ENCODE data around the gene GRAP2. TPM values are rescaled to one million over a fixed set of nuclear protein-coding genes. Genes with fewer than 3 reads are reported as not detected.

GRAP2 gene
- total and polyA plus RNA-seq, 2 of the 13 experiments (the other 11 are each of a cell fraction or from before 2014, with no cell fraction given), result 0.15 TPM; not detected in 1

GRCh38 chr22:39995393-39996252, 94.7 kb downstream of the GRAP2 start:
- TF ChIP-seq ZNF724P (CRISPR knock-in tag; IDR thresholded peaks at IDR 0.05; ENCODE audit: borderline replicate concordance), result no peak
- TF ChIP-seq ZUFSP (CRISPR knock-in tag; IDR thresholded peaks at IDR 0.05; ENCODE audit: borderline replicate concordance), result no peak
- no peak for TF ChIP-seq PCBP2 (optimal IDR thresholded peaks at IDR 0.05; ENCODE audit: low read depth, low read length, poor library complexity, severe bottlenecking)
- no peak for TF ChIP-seq ZNF33A (CRISPR knock-in tag; IDR thresholded peaks at IDR 0.05; ENCODE audit: borderline replicate concordance)
- no peak for TF ChIP-seq MEF2D (CRISPR knock-in tag; IDR thresholded peaks at IDR 0.05)
- no peak for TF ChIP-seq THAP11 (CRISPR knock-in tag; IDR thresholded peaks at IDR 0.05)
- no peak for TF ChIP-seq TCF7L2 (IDR thresholded peaks at IDR 0.05; ENCODE audit: low read depth, low read length)
- no peak for TF ChIP-seq PAXIP1 (CRISPR knock-in tag; conservative IDR thresholded peaks at IDR 0.05)
- no peak for TF ChIP-seq ZFP62 (CRISPR knock-in tag; IDR thresholded peaks at IDR 0.05)
- TF ChIP-seq ZNF614 (CRISPR knock-in tag; IDR thresholded peaks at IDR 0.05; ENCODE audit: borderline replicate concordance), result no peak
- TF ChIP-seq, protein P1, sequence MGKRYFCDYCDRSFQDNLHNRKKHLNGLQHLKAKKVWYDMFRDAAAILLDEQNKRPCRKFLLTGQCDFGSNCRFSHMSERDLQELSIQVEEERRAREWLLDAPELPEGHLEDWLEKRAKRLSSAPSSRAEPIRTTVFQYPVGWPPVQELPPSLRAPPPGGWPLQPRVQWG (CRISPR knock-in tag; IDR thresholded peaks at IDR 0.05; ENCODE audit: borderline replicate concordance, low read depth), result no peak
- Histone ChIP-seq H2AFZ (ENCODE audit: low read length) (no peak overlapping the region), H3K36me3 (replicated peaks in 1 of 2; ENCODE audit: control insufficient read depth in 1 of 2, insufficient read depth in 2 of 2, low read length in 2 of 2) (no peaks in the 10 kb centered on the region), H4K20me1 (ENCODE audit: insufficient read depth, low read length) (no peaks in the 10 kb centered on the region), H3K9me3 (ENCODE audit: low read length) (no peaks in the 10 kb centered on the region), H3K27ac (ENCODE audit: extremely low read length, insufficient read depth, low read length) (no peak overlapping the region), H3K4me2 (ENCODE audit: low read depth, low read length) (no peak overlapping the region), H3K27me3 (ENCODE audit: control insufficient read depth in 1 of 2, insufficient read depth in 2 of 2, low read length in 2 of 2) (peaks cover 2 to 23% of the 10 kb centered on the region in 2 experiments; a peak in 2 of 5 replicates), H3K9ac (ENCODE audit: insufficient read depth, low read depth, low read length) (no peak overlapping the region), H3K4me3 (replicated peaks in 1 of 3; ENCODE audit: insufficient read depth in 1 of 3, low read depth in 2 of 3, low read length in 3 of 3) (no peak overlapping the region), H3K79me2 (ENCODE audit: insufficient read depth, low read length) (no peaks in the 10 kb centered on the region), H3K4me1 (ENCODE audit: insufficient read depth, low read length) (peaks cover 50% of the 10 kb centered on the region)
- DNase-seq (ENCODE audit: low spot score) (no peak), ATAC-seq (no peak), FAIRE-seq (no peak)
- in situ Hi-C loops (cut with HindIII; ENCODE audit: extremely low pct_ligation_motif_present, low pct_unique_long_range_greater_than_20kb) (no loop called here), intact Hi-C loops (cut with micrococcal nuclease; ENCODE audit: unreplicated experiment) (no loop called here)
- BruUV-seq (replicated peaks), result no TSS peak
- WGBS (ENCODE audit: low lambda C conversion rate), result 53% methylated on average over 16 of the region's 35 CpGs
- CTCF ChIA-PET (ENCODE audit: low intra/inter-chr PET ratio, low total read pairs), result no interaction called here
- POLR2A ChIA-PET, result no interaction called here

All from HepG2 (cell line).